ENCODE measurements around the gene FOXP4.

FOXP4 gene

DNA sequence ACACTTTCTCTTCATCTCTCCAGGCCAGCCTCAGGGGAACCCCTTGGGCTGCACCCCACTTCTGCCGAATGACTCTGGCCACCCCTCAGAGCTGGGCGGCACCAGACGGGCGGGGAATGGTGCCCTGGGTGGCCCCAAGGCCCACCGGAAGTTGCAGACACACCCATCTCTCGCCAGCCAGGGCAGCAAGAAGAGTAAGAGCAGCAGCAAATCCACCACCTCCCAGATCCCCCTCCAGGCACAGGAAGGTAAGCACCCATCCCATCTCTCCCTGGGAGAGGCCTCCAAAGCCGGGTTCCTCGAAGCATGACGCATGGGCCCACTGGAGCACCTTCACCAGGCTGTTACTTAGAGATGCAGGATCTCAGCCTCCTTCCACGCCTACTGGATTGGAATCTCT, 103.4 kb downstream of the FOXP4 start:
- DNase-seq (ENCODE audit: low read depth) = no peak
- TF ChIP-seq, protein P1, sequence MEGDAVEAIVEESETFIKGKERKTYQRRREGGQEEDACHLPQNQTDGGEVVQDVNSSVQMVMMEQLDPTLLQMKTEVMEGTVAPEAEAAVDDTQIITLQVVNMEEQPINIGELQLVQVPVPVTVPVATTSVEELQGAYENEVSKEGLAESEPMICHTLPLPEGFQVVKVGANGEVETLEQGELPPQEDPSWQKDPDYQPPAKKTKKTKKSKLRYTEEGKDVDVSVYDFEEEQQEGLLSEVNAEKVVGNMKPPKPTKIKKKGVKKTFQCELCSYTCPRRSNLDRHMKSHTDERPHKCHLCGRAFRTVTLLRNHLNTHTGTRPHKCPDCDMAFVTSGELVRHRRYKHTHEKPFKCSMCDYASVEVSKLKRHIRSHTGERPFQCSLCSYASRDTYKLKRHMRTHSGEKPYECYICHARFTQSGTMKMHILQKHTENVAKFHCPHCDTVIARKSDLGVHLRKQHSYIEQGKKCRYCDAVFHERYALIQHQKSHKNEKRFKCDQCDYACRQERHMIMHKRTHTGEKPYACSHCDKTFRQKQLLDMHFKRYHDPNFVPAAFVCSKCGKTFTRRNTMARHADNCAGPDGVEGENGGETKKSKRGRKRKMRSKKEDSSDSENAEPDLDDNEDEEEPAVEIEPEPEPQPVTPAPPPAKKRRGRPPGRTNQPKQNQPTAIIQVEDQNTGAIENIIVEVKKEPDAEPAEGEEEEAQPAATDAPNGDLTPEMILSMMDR (conservative IDR thresholded peaks at IDR 0.05; ENCODE audit: low read length) = no peak

DNA sequence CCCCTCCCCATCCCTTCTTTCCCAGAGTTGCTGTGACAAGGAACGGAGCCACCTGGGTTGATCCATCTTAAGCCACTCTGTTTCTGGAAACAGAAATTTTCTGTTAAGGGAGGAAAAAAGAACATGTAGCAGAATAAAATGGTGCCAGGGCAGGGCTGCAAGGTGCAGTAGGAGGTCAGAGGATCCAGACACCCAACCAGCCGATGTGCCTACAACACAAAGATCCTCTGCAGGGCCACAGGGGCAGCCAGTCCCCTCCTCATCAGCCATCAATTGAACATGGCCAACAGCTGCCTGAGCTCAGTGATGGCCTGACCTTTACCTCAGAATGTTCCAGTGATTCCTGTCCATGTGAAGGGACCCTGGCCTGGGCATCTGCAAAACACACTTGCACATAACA, 103.9 kb downstream of the FOXP4 start:
- TF ChIP-seq, protein P1 (conservative IDR thresholded peaks at IDR 0.05; ENCODE audit: low read length) = no peak
- DNase-seq (ENCODE audit: low read depth) = no peak
- H3K4me3 ChIP-seq (ENCODE audit: low read length) = no peak overlapping the region

More for the DNA sequence above, 103.4 kb downstream of the FOXP4 start:
- no peak overlapping the region for H3K4me3 ChIP-seq (ENCODE audit: low read length)

DNA sequence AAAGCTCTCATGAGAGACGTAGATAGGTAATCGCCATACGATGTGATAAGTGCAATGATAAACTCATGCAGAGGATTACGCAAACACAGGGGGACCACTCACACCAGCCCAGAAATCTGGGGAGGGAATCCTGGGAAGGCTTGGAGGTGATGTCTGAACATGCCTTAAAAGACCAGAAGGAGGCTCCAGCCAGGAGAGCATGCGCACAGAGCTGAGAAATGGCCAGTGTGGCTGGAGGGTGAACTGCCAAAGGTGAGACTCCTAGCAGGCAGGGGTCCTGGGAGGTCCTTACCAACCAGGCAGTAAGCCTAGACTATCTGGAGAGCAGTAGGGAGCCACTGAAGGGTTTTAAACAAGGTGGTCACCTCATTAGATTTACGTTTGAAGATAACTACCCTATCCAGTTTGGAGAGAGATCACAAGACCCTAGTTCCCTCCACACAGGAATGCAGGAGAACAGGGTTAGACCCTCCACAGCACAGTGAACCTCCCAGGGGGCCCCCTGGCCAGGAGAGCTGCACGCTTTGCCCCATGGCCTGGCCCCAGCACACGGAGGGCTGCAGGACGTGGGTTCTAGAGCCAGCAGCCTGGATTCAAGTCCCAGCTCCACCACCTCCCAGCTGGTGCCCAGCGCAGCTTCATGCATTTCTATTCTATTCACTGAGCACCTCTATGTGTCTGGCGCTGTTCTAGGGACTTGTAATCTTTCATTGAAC, 105.2 kb downstream of the FOXP4 start:
- TF ChIP-seq, protein P1 (conservative IDR thresholded peaks at IDR 0.05; ENCODE audit: low read length) = no peak
- H3K4me3 ChIP-seq (ENCODE audit: low read length) = no peak overlapping the region
- no peak for DNase-seq (ENCODE audit: low read depth)

Measured in AG10803 (cell line).